GM12878 (cell line): ENCODE data around the gene ANTXR1. TPM values are rescaled to one million over a fixed set of nuclear protein-coding genes. Genes with fewer than 3 reads are reported as not detected.

ENCODE experiments used
- ATAC-seq: fragments of 200-7000 bp; cut with Tn5 transposase; 3 replicates; pipeline ENCODE4 v1.9.1; 2020; ENCODE audit warnings: mild to moderate bottlenecking, moderate library complexity
- BruUV-seq: library from RNA; stranded (reverse); fragments of 400-500 nt; replicated peaks from 2 replicates; lab custom pipeline; 2021; lab: Mats Ljungman, UMichigan
- CTCF ChIA-PET: fragments of 300-600 bp; sonication (Branson Sonifier 250); formaldehyde crosslinking; extraction: SDS; loops from one replicate; lab custom pipeline; 2021; ENCODE audit warnings: inconsistent platforms; lab: Yijun Ruan, JAX
- POLR2A ChIA-PET: fragments of 350-600 bp; formaldehyde crosslinking; extraction: SDS; loops from one replicate; lab custom pipeline; 2021; ENCODE audit warnings: inconsistent platforms; lab: Charles Lee
- RAD21 ChIA-PET: fragments of 300-600 bp; sonication (Branson Sonifier 250); formaldehyde crosslinking; loops from one replicate; lab custom pipeline; 2023; ENCODE audit warnings: antibody characterized with exemption; ENCODE audit not compliant: unreplicated experiment; lab: Charles Lee
- SMC1A ChIA-PET: fragments of 300-600 bp; sonication (Branson Sonifier 250); formaldehyde crosslinking; loops from one replicate; lab custom pipeline; 2023; ENCODE audit not compliant: unreplicated experiment, uncharacterized antibody; lab: Charles Lee
- DNase-seq: peaks from one replicate; pipeline ENCODE4 v3.0.0-alpha.2; 2011; ENCODE audit warnings: low read depth, low spot score
- FAIRE-seq: peaks from 3 replicates; lab custom pipeline; 2011; peaks lifted over from hg19 to GRCh38; lab: Jason Lieb, UNC
- H2AFZ ChIP-seq: 2 replicates; pipeline ENCODE4 v1.6.0; 2011; ENCODE audit warnings: low read depth, low read length, control low read depth; ENCODE audit not compliant: control insufficient read depth
- H3K27ac ChIP-seq: 2 replicates; pipeline ENCODE4 v1.5.1; 2011; ENCODE audit warnings: control low read depth; ENCODE audit not compliant: control insufficient read depth, insufficient read depth
- H3K27me3 ChIP-seq, 2 experiments: replicated peaks in 1 of 2; 2 replicates each; pipeline versions ENCODE4 v1.6.0 to v1.6.1; 2011; ENCODE audit warnings: low read length in 1 of 2; ENCODE audit not compliant: control insufficient read depth in 2 of 2, insufficient read depth in 2 of 2
- H3K36me3 ChIP-seq, 2 experiments: 2 replicates each; pipeline ENCODE4 v1.5.1; 2011; ENCODE audit warnings: low read length in 1 of 2; ENCODE audit not compliant: control insufficient read depth in 2 of 2, insufficient read depth in 2 of 2
- H3K4me1 ChIP-seq: 2 replicates; pipeline ENCODE4 v1.6.1; 2011; ENCODE audit warnings: mild to moderate bottlenecking, low read length, moderate library complexity, mixed read lengths; ENCODE audit not compliant: control insufficient read depth, insufficient read depth
- H3K4me2 ChIP-seq: 2 replicates; pipeline ENCODE4 v1.6.0; 2011; ENCODE audit warnings: control low read depth; ENCODE audit not compliant: control insufficient read depth, insufficient read depth
- H3K4me3 ChIP-seq: fragments of 200-600 bp; sonication (generic); 2 replicates; pipeline ENCODE4 v1.5.1; 2016
- H3K79me2 ChIP-seq: 2 replicates; pipeline ENCODE4 v1.6.0; 2011; ENCODE audit warnings: low read length; ENCODE audit not compliant: control insufficient read depth, insufficient read depth
- H3K9ac ChIP-seq: 2 replicates; pipeline ENCODE4 v1.8.0; 2011; ENCODE audit warnings: low read length, control low read depth, mixed read lengths; ENCODE audit not compliant: control insufficient read depth, insufficient read depth
- H3K9me3 ChIP-seq: replicated peaks from 3 replicates; pipeline ENCODE4 v1.5.1; 2011; ENCODE audit warnings: mild to moderate bottlenecking, low read length; ENCODE audit not compliant: control insufficient read depth, insufficient read depth
- H4K20me1 ChIP-seq: 2 replicates; pipeline ENCODE4 v1.6.0; 2011; ENCODE audit not compliant: control insufficient read depth, insufficient read depth
- BCL11A ChIP-seq: IDR thresholded peaks from 2 replicates; pipeline ENCODE4 v1.6.1; 2011; ENCODE audit warnings: low read depth, low read length
- CBFB ChIP-seq: IDR thresholded peaks from 2 replicates; pipeline ENCODE4 v1.6.1; 2016; ENCODE audit warnings: antibody characterized with exemption, low read depth
- CBX5 ChIP-seq: sonication (generic); IDR thresholded peaks from 2 replicates; pipeline ENCODE4 v1.6.1; 2016; ENCODE audit warnings: low read depth, moderate library complexity, mild to moderate bottlenecking, inconsistent platforms
- DPF2 ChIP-seq: fragments of 450-650 bp; IDR thresholded peaks from 2 replicates; pipeline ENCODE4 v1.6.1; 2017; ENCODE audit warnings: mild to moderate bottlenecking
- FOS ChIP-seq: IDR thresholded peaks from 3 replicates; pipeline ENCODE4 v1.6.1; 2011; ENCODE audit warnings: borderline replicate concordance; ENCODE audit not compliant: insufficient read length; ENCODE audit errors: extremely low read depth
- NFYB ChIP-seq: IDR thresholded peaks from 2 replicates; pipeline ENCODE4 v1.6.1; 2011; ENCODE audit warnings: low read depth, mild to moderate bottlenecking, low read length, improper control_type of control experiment, moderate library complexity; ENCODE audit not compliant: insufficient read depth
- PML ChIP-seq: IDR thresholded peaks from 2 replicates; pipeline ENCODE4 v1.6.1; 2012; ENCODE audit warnings: low read length, inconsistent platforms
- RFX5 ChIP-seq: IDR thresholded peaks from 2 replicates; pipeline ENCODE4 v1.6.1; 2011; ENCODE audit warnings: low read depth, low read length, improper control_type of control experiment
- RUNX3 ChIP-seq: IDR thresholded peaks from 2 replicates; pipeline ENCODE4 v1.6.1; 2012; ENCODE audit warnings: low read length, inconsistent platforms
- TCF12 ChIP-seq: IDR thresholded peaks from 2 replicates; pipeline ENCODE4 v1.6.1; 2011; ENCODE audit warnings: low read depth, mild to moderate bottlenecking, low read length
- ZNF622 ChIP-seq: fragments of 450-650 bp; IDR thresholded peaks from 2 replicates; pipeline ENCODE4 v1.6.1; 2017; ENCODE audit warnings: mild to moderate bottlenecking, inconsistent platforms
- WGBS: methylation state at CpG from one replicate; pipeline ENCODE4 v1.1.6; 2016; ENCODE audit warnings: low lambda C conversion rate; ENCODE audit not compliant: insufficient replicate concordance, insufficient coverage; ENCODE audit errors: missing lambda C conversion rate; 5-methylcytosine and 5-hydroxymethylcytosine counted together
- in situ Hi-C: fragments of 300-500 bp; cut with MboI; formaldehyde crosslinking; loops from 9 replicates; pipeline ENCODE4 v1.14.3; 2018; ENCODE audit warnings: mixed read lengths
- intact Hi-C: fragments of 100-400 bp; cut with micrococcal nuclease; formaldehyde crosslinking; loops from one replicate; pipeline ENCODE4 v1.14.2; 2022; ENCODE audit not compliant: unreplicated experiment
- polyA plus RNA-seq, 11 experiments: library from polyadenylated mRNA; depleted of rRNA in 4 of 11; unstranded in 6 of 11; stranded (reverse) in 5 of 11; fragments of >200 nt; fragmentation: Nextera tagmentation in 4 of 11; fragmentation: Illumina TruSeq in 1 of 11; extraction: Ambion mirVana in 4 of 11; extraction: Trizol in 1 of 11; gene quantifications; 1 replicate in 1 of 11; 2 replicates in 10 of 11; pipeline versions ENCODE4 v1.2.1 to v1.2.3, GENCODE V29; 2011 to 2016; ENCODE audit warnings: inconsistent platforms in 2 of 11, missing spikeins in 2 of 11, low read depth in 1 of 11
- total RNA-seq, 4 experiments: library from RNA; depleted of rRNA in 3 of 4; stranded (reverse); fragments of >200 nt in 3 of 4; fragmentation: Illumina TruSeq in 1 of 4; extraction: Trizol in 1 of 4; gene quantifications; 2 replicates each; pipeline versions ENCODE4 v1.2.1 to v1.2.3, GENCODE V29; 2013 to 2021

ANTXR1 gene
- total and polyA plus RNA-seq, 10 of the 15 experiments (the other 5 are each of a cell fraction or from before 2014, with no cell fraction given): 0.09 to 0.26 TPM; not detected in 8

DNA sequence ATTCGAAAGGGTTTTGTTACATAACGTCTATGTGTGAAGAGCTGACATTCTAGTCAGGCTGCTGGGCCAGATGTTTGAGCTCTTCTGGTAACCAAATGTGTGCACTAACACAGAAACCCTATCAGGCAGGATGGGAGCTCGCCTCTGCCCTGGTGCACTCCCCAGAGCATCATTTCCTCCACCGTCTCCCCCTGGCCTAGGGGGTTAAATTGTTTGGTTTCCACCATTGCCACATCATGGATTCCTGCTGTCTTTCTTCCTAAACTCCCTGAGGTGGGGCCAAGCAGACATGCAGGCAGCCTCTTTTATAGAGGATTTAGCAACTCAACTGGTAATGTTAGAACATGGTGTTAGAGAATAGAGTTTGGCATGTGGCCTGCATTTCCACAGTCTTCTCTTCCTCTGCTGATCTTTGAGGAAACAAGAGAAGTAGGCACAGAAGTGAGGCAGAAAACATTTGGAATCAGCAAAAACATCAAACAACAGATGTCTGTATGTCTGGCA is 87.3 kb downstream of the ANTXR1 start:
- intact Hi-C loops: no loop called here
- POLR2A ChIA-PET: no interaction called here
- no peak for TF ChIP-seq TCF12
- TF ChIP-seq NFYB: no peak
- TF ChIP-seq BCL11A: no peak
- TF ChIP-seq RFX5: no peak
- TF ChIP-seq ZNF622: no peak
- no peak for TF ChIP-seq DPF2
- no peak for TF ChIP-seq CBX5
- no peak for TF ChIP-seq CBFB
- no peak for TF ChIP-seq PML
- TF ChIP-seq FOS: no peak
- TF ChIP-seq RUNX3: no peak
- TF ChIP-seq, all 136 proteins: peak for 0
- Histone ChIP-seq H3K4me1 (no peaks in the 10 kb centered on the region), H3K27me3 (peaks cover 0 to under 1% of the 10 kb centered on the region in 2 experiments; a peak in 1 of 4 replicates), H3K9ac (no peak overlapping the region), H3K27ac (no peak overlapping the region), H2AFZ (no peak overlapping the region), H3K79me2 (no peaks in the 10 kb centered on the region), H4K20me1 (no peaks in the 10 kb centered on the region), H3K36me3 (no peaks in the 10 kb centered on the region), H3K4me2 (no peak overlapping the region), H3K4me3 (no peak overlapping the region), H3K9me3 (no peaks in the 10 kb centered on the region)
- in situ Hi-C loops: no loop called here
- ChIA-PET CTCF (interaction anchor here (1.5 kb wide), 1 partner anchor 9 kb away, joined by 4 read pairs; no protein-coding TSS in a partner anchor), SMC1A (no interaction called here), RAD21 (no interaction called here)
- 0% methylated on average over 4 of the region's 4 CpGs for WGBS
- no TSS peak for BruUV-seq
- FAIRE-seq (no peak), ATAC-seq (no peak), DNase-seq (no peak)
